GM12878 (cell line): Measurements from ENCODE around the gene ZP2. TPM values are rescaled to one million over a fixed set of nuclear protein-coding genes. Genes with fewer than 3 reads are reported as not detected.

ENCODE experiments used
- ATAC-seq: fragments of 200-7000 bp; cut with Tn5 transposase; 3 replicates; pipeline ENCODE4 v1.9.1; 2020; ENCODE audit warnings: mild to moderate bottlenecking, moderate library complexity
- BruUV-seq: library from RNA; stranded (reverse); fragments of 400-500 nt; replicated peaks from 2 replicates; lab custom pipeline; 2021; lab: Mats Ljungman, UMichigan
- CTCF ChIA-PET: fragments of 300-600 bp; sonication (Branson Sonifier 250); formaldehyde crosslinking; extraction: SDS; loops from one replicate; lab custom pipeline; 2021; ENCODE audit warnings: inconsistent platforms; lab: Yijun Ruan, JAX
- POLR2A ChIA-PET: fragments of 350-600 bp; formaldehyde crosslinking; extraction: SDS; loops from one replicate; lab custom pipeline; 2021; ENCODE audit warnings: inconsistent platforms; lab: Charles Lee
- RAD21 ChIA-PET: fragments of 300-600 bp; sonication (Branson Sonifier 250); formaldehyde crosslinking; loops from one replicate; lab custom pipeline; 2023; ENCODE audit warnings: antibody characterized with exemption; ENCODE audit not compliant: unreplicated experiment; lab: Charles Lee
- SMC1A ChIA-PET: fragments of 300-600 bp; sonication (Branson Sonifier 250); formaldehyde crosslinking; loops from one replicate; lab custom pipeline; 2023; ENCODE audit not compliant: unreplicated experiment, uncharacterized antibody; lab: Charles Lee
- DNase-seq: peaks from one replicate; pipeline ENCODE4 v3.0.0-alpha.2; 2011; ENCODE audit warnings: low read depth, low spot score
- FAIRE-seq: peaks from 3 replicates; lab custom pipeline; 2011; peaks lifted over from hg19 to GRCh38; lab: Jason Lieb, UNC
- H2AFZ ChIP-seq: 2 replicates; pipeline ENCODE4 v1.6.0; 2011; ENCODE audit warnings: low read depth, low read length, control low read depth; ENCODE audit not compliant: control insufficient read depth
- H3K27ac ChIP-seq: 2 replicates; pipeline ENCODE4 v1.5.1; 2011; ENCODE audit warnings: control low read depth; ENCODE audit not compliant: control insufficient read depth, insufficient read depth
- H3K27me3 ChIP-seq, 2 experiments: replicated peaks in 1 of 2; 2 replicates each; pipeline versions ENCODE4 v1.6.0 to v1.6.1; 2011; ENCODE audit warnings: low read length in 1 of 2; ENCODE audit not compliant: control insufficient read depth in 2 of 2, insufficient read depth in 2 of 2
- H3K36me3 ChIP-seq, 2 experiments: 2 replicates each; pipeline ENCODE4 v1.5.1; 2011; ENCODE audit warnings: low read length in 1 of 2; ENCODE audit not compliant: control insufficient read depth in 2 of 2, insufficient read depth in 2 of 2
- H3K4me1 ChIP-seq: 2 replicates; pipeline ENCODE4 v1.6.1; 2011; ENCODE audit warnings: mild to moderate bottlenecking, low read length, moderate library complexity, mixed read lengths; ENCODE audit not compliant: control insufficient read depth, insufficient read depth
- H3K4me2 ChIP-seq: 2 replicates; pipeline ENCODE4 v1.6.0; 2011; ENCODE audit warnings: control low read depth; ENCODE audit not compliant: control insufficient read depth, insufficient read depth
- H3K4me3 ChIP-seq: fragments of 200-600 bp; sonication (generic); 2 replicates; pipeline ENCODE4 v1.5.1; 2016
- H3K79me2 ChIP-seq: 2 replicates; pipeline ENCODE4 v1.6.0; 2011; ENCODE audit warnings: low read length; ENCODE audit not compliant: control insufficient read depth, insufficient read depth
- H3K9ac ChIP-seq: 2 replicates; pipeline ENCODE4 v1.8.0; 2011; ENCODE audit warnings: low read length, control low read depth, mixed read lengths; ENCODE audit not compliant: control insufficient read depth, insufficient read depth
- H3K9me3 ChIP-seq: replicated peaks from 3 replicates; pipeline ENCODE4 v1.5.1; 2011; ENCODE audit warnings: mild to moderate bottlenecking, low read length; ENCODE audit not compliant: control insufficient read depth, insufficient read depth
- H4K20me1 ChIP-seq: 2 replicates; pipeline ENCODE4 v1.6.0; 2011; ENCODE audit not compliant: control insufficient read depth, insufficient read depth
- BCL11A ChIP-seq: IDR thresholded peaks from 2 replicates; pipeline ENCODE4 v1.6.1; 2011; ENCODE audit warnings: low read depth, low read length
- EED ChIP-seq: sonication (generic); IDR thresholded peaks from 2 replicates; pipeline ENCODE4 v1.6.1; 2016; ENCODE audit warnings: antibody characterized with exemption, low read depth
- FOXM1 ChIP-seq: IDR thresholded peaks from 2 replicates; pipeline ENCODE4 v1.6.1; 2012; ENCODE audit warnings: low read depth, mild to moderate bottlenecking, inconsistent platforms, low read length, moderate library complexity
- POLR2AphosphoS2 ChIP-seq: IDR thresholded peaks from 2 replicates; pipeline ENCODE4 v1.6.1; 2011; ENCODE audit warnings: low read depth, mild to moderate bottlenecking, low read length, improper control_type of control experiment, moderate library complexity
- RUNX3 ChIP-seq: IDR thresholded peaks from 2 replicates; pipeline ENCODE4 v1.6.1; 2012; ENCODE audit warnings: low read length, inconsistent platforms
- WGBS: methylation state at CpG from one replicate; pipeline ENCODE4 v1.1.6; 2016; ENCODE audit warnings: low lambda C conversion rate; ENCODE audit not compliant: insufficient replicate concordance, insufficient coverage; ENCODE audit errors: missing lambda C conversion rate; 5-methylcytosine and 5-hydroxymethylcytosine counted together
- in situ Hi-C: fragments of 300-500 bp; cut with MboI; formaldehyde crosslinking; loops from 9 replicates; pipeline ENCODE4 v1.14.3; 2018; ENCODE audit warnings: mixed read lengths
- intact Hi-C: fragments of 100-400 bp; cut with micrococcal nuclease; formaldehyde crosslinking; loops from one replicate; pipeline ENCODE4 v1.14.2; 2022; ENCODE audit not compliant: unreplicated experiment
- polyA plus RNA-seq, 11 experiments: library from polyadenylated mRNA; depleted of rRNA in 4 of 11; unstranded in 6 of 11; stranded (reverse) in 5 of 11; fragments of >200 nt; fragmentation: Nextera tagmentation in 4 of 11; fragmentation: Illumina TruSeq in 1 of 11; extraction: Ambion mirVana in 4 of 11; extraction: Trizol in 1 of 11; gene quantifications; 1 replicate in 1 of 11; 2 replicates in 10 of 11; pipeline versions ENCODE4 v1.2.1 to v1.2.3, GENCODE V29; 2011 to 2016; ENCODE audit warnings: inconsistent platforms in 2 of 11, missing spikeins in 2 of 11, low read depth in 1 of 11
- total RNA-seq, 4 experiments: library from RNA; depleted of rRNA in 3 of 4; stranded (reverse); fragments of >200 nt in 3 of 4; fragmentation: Illumina TruSeq in 1 of 4; extraction: Trizol in 1 of 4; gene quantifications; 2 replicates each; pipeline versions ENCODE4 v1.2.1 to v1.2.3, GENCODE V29; 2013 to 2021
- TF ChIP-seq, protein P1 (sequence below): IDR thresholded peaks from 2 replicates; pipeline ENCODE4 v1.6.1; 2012; ENCODE audit warnings: improper control_type of control experiment, low read depth, low read length; ENCODE audit not compliant: insufficient replicate concordance
- TF ChIP-seq, protein P2 (sequence below): fragments of 450-650 bp; IDR thresholded peaks from 2 replicates; pipeline ENCODE4 v1.6.1; 2018; ENCODE audit warnings: borderline replicate concordance, mild to moderate bottlenecking; ENCODE audit not compliant: partially characterized antibody

The ZP2 gene
- total and polyA plus RNA-seq, 10 of the 15 experiments (the other 5 are each of a cell fraction or from before 2014, with no cell fraction given) = 0.11 to 0.33 (median 0.16) TPM; not detected in 1

DNA sequence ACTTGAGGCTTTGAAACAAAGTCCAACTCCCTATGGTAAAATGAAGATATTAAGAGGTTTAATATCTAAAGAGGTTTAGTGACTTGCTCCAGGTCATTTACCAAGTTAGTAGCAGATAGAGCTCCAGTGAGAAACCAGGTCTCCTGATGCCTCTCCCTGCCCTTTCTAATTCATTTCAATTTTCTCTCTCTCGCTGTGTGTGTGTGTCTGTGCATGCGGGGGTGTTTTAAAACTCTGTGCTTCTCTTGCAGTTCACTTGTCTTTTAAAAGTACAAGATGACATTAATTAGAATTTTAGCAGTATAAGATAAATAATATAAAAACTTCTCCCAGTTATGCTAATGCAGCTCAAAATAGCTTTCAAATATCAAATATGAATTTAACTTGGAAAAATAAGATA lies 8.2 kb upstream of the ZP2 start (continued):
- TF ChIP-seq BCL11A (no peak), POLR2AphosphoS2 (no peak), EED (no peak), FOXM1 (no peak)

GRCh38 chr16:21218153-21218552 lies 6.8 kb upstream of the ZP2 start:
- in situ Hi-C loops (no loop called here), intact Hi-C loops (no loop called here)
- ATAC-seq (no peak), FAIRE-seq (no peak), DNase-seq (no peak)
- no peaks in the 10 kb centered on the region; the same call in 2 of the 3 replicates for H3K9me3 ChIP-seq
- H2AFZ ChIP-seq = no peak overlapping the region
- no peaks in the 10 kb centered on the region for H3K36me3 ChIP-seq
- ChIA-PET CTCF (no interaction called here), SMC1A (no interaction called here), RAD21 (no interaction called here), POLR2A (no interaction called here)
- no peak for TF ChIP-seq RUNX3
- TF ChIP-seq, protein P1, sequence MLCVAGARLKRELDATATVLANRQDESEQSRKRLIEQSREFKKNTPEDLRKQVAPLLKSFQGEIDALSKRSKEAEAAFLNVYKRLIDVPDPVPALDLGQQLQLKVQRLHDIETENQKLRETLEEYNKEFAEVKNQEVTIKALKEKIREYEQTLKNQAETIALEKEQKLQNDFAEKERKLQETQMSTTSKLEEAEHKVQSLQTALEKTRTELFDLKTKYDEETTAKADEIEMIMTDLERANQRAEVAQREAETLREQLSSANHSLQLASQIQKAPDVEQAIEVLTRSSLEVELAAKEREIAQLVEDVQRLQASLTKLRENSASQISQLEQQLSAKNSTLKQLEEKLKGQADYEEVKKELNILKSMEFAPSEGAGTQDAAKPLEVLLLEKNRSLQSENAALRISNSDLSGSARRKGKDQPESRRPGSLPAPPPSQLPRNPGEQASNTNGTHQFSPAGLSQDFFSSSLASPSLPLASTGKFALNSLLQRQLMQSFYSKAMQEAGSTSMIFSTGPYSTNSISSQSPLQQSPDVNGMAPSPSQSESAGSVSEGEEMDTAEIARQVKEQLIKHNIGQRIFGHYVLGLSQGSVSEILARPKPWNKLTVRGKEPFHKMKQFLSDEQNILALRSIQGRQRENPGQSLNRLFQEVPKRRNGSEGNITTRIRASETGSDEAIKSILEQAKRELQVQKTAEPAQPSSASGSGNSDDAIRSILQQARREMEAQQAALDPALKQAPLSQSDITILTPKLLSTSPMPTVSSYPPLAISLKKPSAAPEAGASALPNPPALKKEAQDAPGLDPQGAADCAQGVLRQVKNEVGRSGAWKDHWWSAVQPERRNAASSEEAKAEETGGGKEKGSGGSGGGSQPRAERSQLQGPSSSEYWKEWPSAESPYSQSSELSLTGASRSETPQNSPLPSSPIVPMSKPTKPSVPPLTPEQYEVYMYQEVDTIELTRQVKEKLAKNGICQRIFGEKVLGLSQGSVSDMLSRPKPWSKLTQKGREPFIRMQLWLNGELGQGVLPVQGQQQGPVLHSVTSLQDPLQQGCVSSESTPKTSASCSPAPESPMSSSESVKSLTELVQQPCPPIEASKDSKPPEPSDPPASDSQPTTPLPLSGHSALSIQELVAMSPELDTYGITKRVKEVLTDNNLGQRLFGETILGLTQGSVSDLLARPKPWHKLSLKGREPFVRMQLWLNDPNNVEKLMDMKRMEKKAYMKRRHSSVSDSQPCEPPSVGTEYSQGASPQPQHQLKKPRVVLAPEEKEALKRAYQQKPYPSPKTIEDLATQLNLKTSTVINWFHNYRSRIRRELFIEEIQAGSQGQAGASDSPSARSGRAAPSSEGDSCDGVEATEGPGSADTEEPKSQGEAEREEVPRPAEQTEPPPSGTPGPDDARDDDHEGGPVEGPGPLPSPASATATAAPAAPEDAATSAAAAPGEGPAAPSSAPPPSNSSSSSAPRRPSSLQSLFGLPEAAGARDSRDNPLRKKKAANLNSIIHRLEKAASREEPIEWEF = no peak
- TF ChIP-seq, protein P2, sequence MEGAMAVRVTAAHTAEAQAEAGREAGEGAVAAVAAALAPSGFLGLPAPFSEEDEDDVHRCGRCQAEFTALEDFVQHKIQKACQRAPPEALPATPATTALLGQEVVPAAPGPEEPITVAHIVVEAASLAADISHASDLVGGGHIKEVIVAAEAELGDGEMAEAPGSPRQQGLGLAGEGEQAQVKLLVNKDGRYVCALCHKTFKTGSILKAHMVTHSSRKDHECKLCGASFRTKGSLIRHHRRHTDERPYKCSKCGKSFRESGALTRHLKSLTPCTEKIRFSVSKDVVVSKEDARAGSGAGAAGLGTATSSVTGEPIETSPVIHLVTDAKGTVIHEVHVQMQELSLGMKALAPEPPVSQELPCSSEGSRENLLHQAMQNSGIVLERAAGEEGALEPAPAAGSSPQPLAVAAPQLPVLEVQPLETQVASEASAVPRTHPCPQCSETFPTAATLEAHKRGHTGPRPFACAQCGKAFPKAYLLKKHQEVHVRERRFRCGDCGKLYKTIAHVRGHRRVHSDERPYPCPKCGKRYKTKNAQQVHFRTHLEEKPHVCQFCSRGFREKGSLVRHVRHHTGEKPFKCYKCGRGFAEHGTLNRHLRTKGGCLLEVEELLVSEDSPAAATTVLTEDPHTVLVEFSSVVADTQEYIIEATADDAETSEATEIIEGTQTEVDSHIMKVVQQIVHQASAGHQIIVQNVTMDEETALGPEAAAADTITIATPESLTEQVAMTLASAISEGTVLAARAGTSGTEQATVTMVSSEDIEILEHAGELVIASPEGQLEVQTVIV = peak; percentile 17
- no peaks in the 10 kb centered on the region for H3K4me1 ChIP-seq
- H3K79me2 ChIP-seq = no peaks in the 10 kb centered on the region
- H3K9ac ChIP-seq = no peak overlapping the region
- H4K20me1 ChIP-seq = no peaks in the 10 kb centered on the region
- no peak overlapping the region for H3K27ac ChIP-seq
- no TSS peak for BruUV-seq
- H3K4me3 ChIP-seq = no peak overlapping the region
- H3K27me3 ChIP-seq = no peaks in the 10 kb centered on the region; a peak in 1 of 4 replicates
- no peak overlapping the region for H3K4me2 ChIP-seq
- WGBS = 50% methylated on average over 7 of the region's 7 CpGs
